HUDEP-2 (cell line): Measurements from ENCODE around the gene CLIC1.

ENCODE experiments used
- DNase-seq, 76 experiments: peaks; one replicate each; lab custom pipeline; 2025; ENCODE audit not compliant: unreplicated experiment in 76 of 76; lab: John Stamatoyannopoulos, UW

Gene CLIC1

GRCh38 chr6:31707701-31708100 is 28.6 kb downstream of the CLIC1 start:
- no peak for DNase-seq

- DNase-seq = no peak
Observed at GRCh38 chr6:31706599-31706998, 29.7 kb downstream of the CLIC1 start, which contains the start of gene LY6G6F. TSS of gene LY6G6F (plus strand) at chr6:31706866. CDS start at chr6:31706907, 41 bp downstream.

- no peak for DNase-seq
Observed at GRCh38 chr6:31705931-31706330, 30.4 kb downstream of the CLIC1 start.

GRCh38 chr6:31702819-31703716 is 33.3 kb downstream of the CLIC1 start, which contains the start of gene ABHD16A:
TSS of gene ABHD16A (minus strand) at chr6:31703324. CDS start at chr6:31703281, 43 bp downstream.
- DNase-seq = peak in 75 of 76 experiments; percentile 89 to 100 (median 99)

GRCh38 chr6:31702405-31702818 is 33.9 kb downstream of the CLIC1 start:
- DNase-seq = peak in 3 of 76 experiments; percentile 38 to 49 (median 46)

GRCh38 chr6:31701666-31702404 is 34.5 kb downstream of the CLIC1 start:
- peak in 17 of 76 experiments; percentile 12 to 46 (median 26) for DNase-seq

GRCh38 chr6:31700740-31701401 is 35.5 kb downstream of the CLIC1 start:
- no peak for DNase-seq

GRCh38 chr6:31697555-31697954 is 38.8 kb downstream of the CLIC1 start:
- DNase-seq = no peak

GRCh38 chr6:31693535-31693934 is 42.8 kb downstream of the CLIC1 start:
- no peak for DNase-seq

- DNase-seq = no peak
Observed at GRCh38 chr6:31692886-31693285, 43.4 kb downstream of the CLIC1 start.

- no peak for DNase-seq
Observed at GRCh38 chr6:31692353-31692752, 44.0 kb downstream of the CLIC1 start.

- no peak for DNase-seq
Observed at GRCh38 chr6:31691564-31692108, 44.7 kb downstream of the CLIC1 start.

- DNase-seq = no peak
Observed at GRCh38 chr6:31691078-31691463, 45.3 kb downstream of the CLIC1 start.

GRCh38 chr6:31690231-31691077 is 45.9 kb downstream of the CLIC1 start:
- peak in 53 of 76 experiments; percentile 13 to 70 (median 38) for DNase-seq

GRCh38 chr6:31689249-31690110 is 46.9 kb downstream of the CLIC1 start:
- peak in 2 of 76 experiments; percentile 11 to 16 for DNase-seq

GRCh38 chr6:31687860-31688693 is 48.3 kb downstream of the CLIC1 start:
- no peak for DNase-seq

GRCh38 chr6:31687321-31687720 is 49.0 kb downstream of the CLIC1 start:
- DNase-seq = no peak

- peak in 40 of 76 experiments; percentile 5 to 66 (median 40) for DNase-seq
Observed at GRCh38 chr6:31686483-31686882, 49.8 kb downstream of the CLIC1 start.
